T1000 (cell line): ENCODE measurements around the gene GNPDA2.
"Not testable (repeated sequence)": the region's sequence is repeated elsewhere in the genome, so short reads cannot be mapped to it uniquely, and the experiment has no call there.

Experiments
- DNase-seq: peaks from one replicate; lab custom pipeline; 2025; ENCODE audit warnings: mixed read lengths; lab: John Stamatoyannopoulos, UW

Gene GNPDA2

GRCh38 chr4:44726038-44726871 is at the start of gene GNPDA2:
GNPDA2 (minus strand) TSS chr4:44726556; CDS start chr4:44722207, 4,349 bp downstream.
- peak; percentile 91 for DNase-seq

DNA sequence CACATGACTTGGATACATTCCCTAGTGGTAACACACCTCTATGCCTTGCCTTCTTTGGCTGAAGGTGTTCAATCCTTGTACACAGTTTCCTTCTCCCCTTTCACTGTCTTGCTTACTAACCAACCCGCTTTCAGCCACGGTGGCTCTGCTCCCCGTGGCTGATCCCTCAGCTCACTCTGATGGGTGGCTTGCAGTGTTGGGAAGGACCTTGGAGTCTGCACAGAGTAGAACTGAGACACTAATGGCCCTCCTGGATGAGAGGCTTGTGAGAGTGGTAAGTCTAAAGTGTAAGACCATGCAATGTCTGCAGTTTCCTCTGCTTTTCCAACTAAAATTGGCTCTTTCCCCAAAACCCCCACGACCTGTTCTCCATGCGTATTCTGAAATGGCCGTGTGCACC is 46.0 kb upstream of the GNPDA2 start:
- no peak for DNase-seq

GRCh38 chr4:44771789-44772188 is 45.4 kb upstream of the GNPDA2 start:
- DNase-seq: no peak

- DNase-seq: no peak
These were observed 40.1 kb upstream of the GNPDA2 start for GRCh38 chr4:44766453-44766852.

DNA sequence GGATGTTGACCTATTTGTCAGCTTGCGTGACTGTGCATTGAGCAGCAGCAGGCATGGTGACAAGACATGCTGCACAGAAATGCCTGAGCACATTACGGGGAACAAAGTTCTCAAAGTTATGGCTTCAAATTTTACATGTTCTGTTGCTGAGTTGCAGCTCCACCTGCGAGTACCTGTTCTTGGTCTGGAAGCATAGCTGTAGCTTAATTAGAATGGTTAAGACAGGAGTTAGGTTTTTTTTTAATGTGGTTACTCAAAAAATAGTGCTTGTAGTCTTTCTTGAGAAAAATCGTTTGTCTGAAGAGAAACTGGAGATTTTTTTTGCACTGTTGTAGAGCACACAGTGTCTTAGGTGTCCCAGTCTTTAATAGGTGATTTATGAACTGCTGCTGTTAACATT is 38.8 kb upstream of the GNPDA2 start:
- DNase-seq: no peak

DNA sequence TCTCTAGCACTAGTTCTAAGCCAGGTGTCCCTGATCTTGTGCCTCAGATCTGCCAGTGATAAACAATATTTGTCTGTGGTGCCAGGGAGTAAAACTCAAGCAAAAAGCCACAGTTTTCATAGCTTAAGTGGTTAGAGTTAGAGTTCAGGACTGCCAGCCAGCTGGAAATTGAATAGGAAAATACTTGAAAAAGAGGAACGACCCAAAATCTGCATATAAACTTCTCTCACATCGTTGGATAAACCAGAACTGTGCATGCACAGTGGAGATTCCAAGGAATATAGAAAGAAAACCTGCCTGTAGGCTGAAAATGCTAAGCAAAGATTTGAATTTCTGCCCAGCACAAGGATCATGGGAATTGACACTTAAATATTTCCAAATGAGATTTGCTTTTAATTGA is 35.0 kb upstream of the GNPDA2 start:
- DNase-seq: no peak

GRCh38 chr4:44760142-44760898 is 34.0 kb upstream of the GNPDA2 start:
- no peak for DNase-seq

DNA sequence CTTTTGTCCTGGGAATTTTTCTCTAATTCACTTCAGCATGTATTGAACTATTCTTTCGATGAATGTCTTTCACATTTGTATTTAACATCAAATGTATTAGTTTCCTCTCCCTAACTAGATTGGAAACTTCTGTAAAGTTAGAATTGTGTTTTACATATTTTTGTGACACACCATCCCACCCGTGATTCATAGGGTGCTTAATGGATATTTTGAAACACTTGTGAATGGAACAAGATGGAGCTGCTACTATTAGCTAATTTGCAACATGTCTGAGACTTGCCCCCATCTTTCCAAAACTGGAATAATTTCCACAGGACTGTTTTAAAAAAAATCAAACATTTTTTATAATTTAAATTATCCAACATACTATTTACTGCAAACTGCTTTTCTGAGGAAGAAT is 30.2 kb upstream of the GNPDA2 start:
- DNase-seq: no peak

GRCh38 chr4:44740201-44740600 is 13.8 kb upstream of the GNPDA2 start:
- DNase-seq: no peak

DNA sequence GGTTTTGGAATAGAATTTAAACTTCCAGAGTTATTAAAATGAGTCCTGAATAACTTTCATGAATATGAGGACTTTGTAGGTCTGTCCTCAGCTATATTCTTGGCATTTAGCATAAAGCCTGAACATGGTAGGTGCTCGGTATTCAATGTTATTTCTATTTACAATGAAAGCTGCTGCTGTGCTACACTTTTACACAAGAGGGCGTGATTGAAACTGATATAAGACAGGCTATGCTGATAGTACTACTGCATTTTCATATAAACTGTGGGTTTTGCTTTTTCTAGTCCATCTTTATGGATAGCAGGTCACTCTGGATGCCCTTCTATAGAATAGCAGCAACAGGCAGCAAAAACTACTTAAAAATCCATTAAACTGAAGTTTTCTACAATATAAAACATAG is 12.3 kb upstream of the GNPDA2 start:
- no peak for DNase-seq

DNA sequence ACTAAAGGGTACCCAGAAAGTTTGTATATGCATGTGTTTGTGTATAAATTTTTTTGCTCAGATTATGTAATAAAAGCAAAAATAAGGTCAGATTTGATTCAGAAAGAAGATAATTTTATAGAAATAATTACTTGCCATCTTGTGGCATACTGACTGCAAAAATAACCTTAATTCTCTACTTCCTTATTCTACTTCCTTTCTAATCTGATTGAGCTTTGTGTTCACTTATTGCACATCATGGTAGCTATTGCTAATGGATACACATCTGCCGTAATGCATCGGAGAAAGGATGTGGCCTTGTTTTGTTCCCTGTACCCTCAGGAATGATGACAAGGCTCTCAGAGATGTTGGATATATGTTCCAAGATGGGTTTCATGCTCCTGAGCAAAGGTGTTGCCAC is 10.5 kb upstream of the GNPDA2 start:
- no peak for DNase-seq

- DNase-seq: not testable (repeated sequence)
These were observed 2.3 kb upstream of the GNPDA2 start for GRCh38 chr4:44728694-44729093.

- no peak for DNase-seq
These were observed 1.1 kb upstream of the GNPDA2 start for GRCh38 chr4:44727471-44727870.

DNA sequence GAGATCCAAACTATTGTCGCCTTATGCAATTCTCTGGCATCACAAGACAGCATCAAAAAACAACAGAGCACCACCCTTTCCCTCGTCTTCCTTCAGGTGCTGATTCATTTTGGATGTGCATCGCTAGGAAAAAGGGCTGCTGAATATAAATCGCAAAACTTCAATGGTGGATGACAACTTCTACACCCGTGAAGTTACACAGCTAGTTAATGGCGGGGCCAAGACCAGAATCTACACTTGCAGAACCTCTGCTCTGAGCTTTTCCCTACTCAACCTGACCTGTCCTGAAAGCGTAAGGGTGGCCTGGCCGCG is 674 bp downstream of the GNPDA2 start:
- no peak for DNase-seq

GRCh38 chr4:44725166-44725565 is 1.2 kb downstream of the GNPDA2 start:
- no peak for DNase-seq

GRCh38 chr4:44722001-44722400 is 4.4 kb downstream of the GNPDA2 start:
- DNase-seq: no peak

DNA sequence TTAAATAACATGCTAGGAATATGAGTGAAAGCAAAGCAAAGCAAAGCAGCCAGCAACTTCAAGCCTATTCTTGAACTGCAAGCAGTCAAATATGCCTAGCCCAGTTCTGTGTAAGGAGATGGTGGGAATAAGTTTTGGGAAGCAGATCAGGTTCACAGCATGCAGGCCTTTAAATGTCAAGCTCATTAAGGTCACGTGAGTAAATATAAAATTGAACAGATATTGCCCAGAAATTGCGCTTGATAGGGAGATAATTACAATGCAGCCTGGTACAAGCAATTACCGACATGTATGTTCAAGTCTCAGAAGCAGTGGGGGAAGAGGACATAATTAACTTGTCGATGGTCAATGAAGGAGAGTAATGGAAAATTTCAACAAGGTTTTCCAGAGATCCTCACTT is 6.0 kb downstream of the GNPDA2 start:
- no peak for DNase-seq

- no peak for DNase-seq
These were observed 9.8 kb downstream of the GNPDA2 start for GRCh38 chr4:44716597-44716996.

GRCh38 chr4:44713125-44713524 is 13.2 kb downstream of the GNPDA2 start:
- no peak for DNase-seq

GRCh38 chr4:44704673-44705072 is 21.7 kb downstream of the GNPDA2 start:
- DNase-seq: no peak

DNA sequence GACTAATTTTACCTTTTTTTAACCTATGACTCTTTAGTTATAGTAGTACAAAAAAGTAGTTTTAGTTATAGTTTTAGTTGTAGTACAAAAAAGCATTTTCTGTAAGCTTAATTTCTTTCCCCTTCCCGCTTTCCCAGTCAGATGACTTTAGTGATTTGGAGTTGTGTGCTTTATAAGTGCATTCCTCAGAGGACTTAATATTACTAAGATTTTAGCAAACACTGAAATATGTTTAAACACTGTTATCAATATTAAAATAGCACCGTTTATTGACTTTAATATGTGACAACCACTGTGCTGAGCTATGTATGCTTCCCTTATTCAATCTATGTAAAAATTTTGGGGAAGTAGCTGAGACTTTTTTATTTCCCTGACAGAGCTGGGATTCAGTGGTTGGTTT is 25.3 kb downstream of the GNPDA2 start:
- DNase-seq: no peak

DNA sequence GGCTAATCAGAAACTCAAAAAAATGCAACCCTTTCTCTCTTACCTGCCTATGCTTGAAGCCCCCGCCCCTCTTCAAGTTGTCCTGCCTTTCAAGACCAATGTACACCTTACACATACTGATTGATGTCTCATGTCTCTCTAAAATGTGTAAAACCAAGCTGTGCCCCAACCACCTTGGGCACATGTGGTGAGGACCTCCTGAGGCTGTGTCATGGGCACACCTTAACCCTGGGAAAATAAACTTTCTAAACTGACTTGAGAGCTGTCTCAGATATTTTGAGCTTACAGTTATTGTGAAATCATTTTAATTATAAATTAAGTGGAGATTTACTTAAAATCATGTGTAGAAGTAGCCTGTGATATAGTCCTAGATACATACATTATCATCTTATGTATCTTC is 25.9 kb downstream of the GNPDA2 start:
- no peak for DNase-seq

DNA sequence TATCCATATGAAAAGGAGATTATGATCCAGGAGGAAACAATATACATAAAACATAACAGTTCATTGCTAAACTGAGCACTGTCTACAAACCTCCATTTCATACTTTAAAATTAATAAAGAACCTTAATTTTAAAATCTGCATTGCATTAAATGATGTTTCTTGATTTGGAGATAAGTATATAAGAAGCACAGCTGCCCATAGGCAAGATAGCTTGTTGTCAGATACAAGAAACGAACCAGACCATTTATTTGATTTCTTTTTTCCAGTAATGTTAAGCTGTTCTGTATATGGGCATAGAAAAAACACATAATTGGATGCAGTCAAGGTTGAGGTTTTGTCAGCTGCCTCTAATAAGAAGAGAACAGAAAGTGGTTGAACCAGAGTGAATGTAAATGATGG is 41.7 kb downstream of the GNPDA2 start:
- DNase-seq: no peak

- no peak for DNase-seq
These were observed 47.3 kb downstream of the GNPDA2 start for GRCh38 chr4:44679060-44679459.
